Nephron progenitor cell (in vitro differentiated cells): ENCODE results near the gene ME1.
A peak's percentile ranks its signal among the peaks of the same experiment; 100 is the strongest.

Experiments used
- DNase-seq: peaks from one replicate; pipeline ENCODE4 v3.0.0; 2021
- H3K27ac Mint-ChIP-seq: 2 replicates; pipeline ENCODE4 v1.8.0; 2021; ENCODE audit warnings: mild to moderate bottlenecking, moderate library complexity, mixed read lengths
- H3K27me3 Mint-ChIP-seq: 2 replicates; pipeline ENCODE4 v1.8.0; 2021; ENCODE audit warnings: mild to moderate bottlenecking, low read depth, mixed read lengths; ENCODE audit not compliant: poor library complexity
- H3K36me3 Mint-ChIP-seq: 2 replicates; pipeline ENCODE4 v1.8.0; 2021; ENCODE audit warnings: low read depth, mixed read lengths
- H3K4me1 Mint-ChIP-seq: 2 replicates; pipeline ENCODE4 v1.8.0; 2021; ENCODE audit warnings: mixed read lengths
- H3K4me3 Mint-ChIP-seq: 2 replicates; pipeline ENCODE4 v1.8.0; 2021; ENCODE audit warnings: mild to moderate bottlenecking, moderate library complexity, mixed read lengths
- H3K9me3 Mint-ChIP-seq: 2 replicates; pipeline ENCODE4 v1.8.0; 2021; ENCODE audit warnings: mild to moderate bottlenecking, moderate library complexity, mixed read lengths
- CTCF ChIP-seq: fragments of 200-600 bp; sonication (generic); IDR thresholded peaks from 2 replicates; pipeline ENCODE4 v1.5.0; 2021; ENCODE audit warnings: antibody characterized with exemption

Gene ME1

GRCh38 chr6:83411731-83412130 lies 19.1 kb downstream of the ME1 start:
- peaks cover 3% of the 10 kb centered on the region for H3K9me3 Mint-ChIP-seq
- no peak for TF ChIP-seq CTCF
- H3K4me3 Mint-ChIP-seq = no peak overlapping the region
- no peaks in the 10 kb centered on the region for H3K4me1 Mint-ChIP-seq
- H3K27ac Mint-ChIP-seq = no peak overlapping the region
- DNase-seq = no peak
- H3K27me3 Mint-ChIP-seq = no peaks in the 10 kb centered on the region
- H3K36me3 Mint-ChIP-seq = peaks cover 4% of the 10 kb centered on the region

- TF ChIP-seq CTCF = no peak
- Mint-ChIP-seq H3K9me3 (peaks cover 17% of the 10 kb centered on the region), H3K27ac (no peak overlapping the region), H3K4me1 (no peaks in the 10 kb centered on the region), H3K4me3 (no peak overlapping the region), H3K27me3 (peaks cover 4% of the 10 kb centered on the region), H3K36me3 (peaks cover 18% of the 10 kb centered on the region)
- no peak for DNase-seq
Measured at GRCh38 chr6:83403191-83403590, 27.7 kb downstream of the ME1 start.

GRCh38 chr6:83389606-83390005 lies 41.2 kb downstream of the ME1 start:
- Mint-ChIP-seq H3K4me1 (no peaks in the 10 kb centered on the region), H3K9me3 (no peaks in the 10 kb centered on the region), H3K36me3 (peaks cover 4% of the 10 kb centered on the region), H3K4me3 (no peak overlapping the region), H3K27me3 (peaks cover 5% of the 10 kb centered on the region), H3K27ac (no peak overlapping the region)
- TF ChIP-seq CTCF = no peak
- DNase-seq = no peak

GRCh38 chr6:83385473-83385872 lies 45.4 kb downstream of the ME1 start:
- Mint-ChIP-seq H3K4me1 (no peaks in the 10 kb centered on the region), H3K4me3 (no peak overlapping the region), H3K27ac (peak overlapping the region; percentile 28), H3K36me3 (no peaks in the 10 kb centered on the region), H3K9me3 (no peaks in the 10 kb centered on the region), H3K27me3 (no peaks in the 10 kb centered on the region)
- no peak for TF ChIP-seq CTCF
- DNase-seq = no peak

GRCh38 chr6:83384751-83385150 lies 46.1 kb downstream of the ME1 start:
- no peaks in the 10 kb centered on the region for H3K27me3 Mint-ChIP-seq
- H3K4me3 Mint-ChIP-seq = no peak overlapping the region
- H3K36me3 Mint-ChIP-seq = no peaks in the 10 kb centered on the region
- no peak overlapping the region for H3K27ac Mint-ChIP-seq
- H3K4me1 Mint-ChIP-seq = no peaks in the 10 kb centered on the region
- no peak for TF ChIP-seq CTCF
- no peak for DNase-seq
- H3K9me3 Mint-ChIP-seq = no peaks in the 10 kb centered on the region

GRCh38 chr6:83381949-83382348 lies 48.9 kb downstream of the ME1 start:
- no peak for DNase-seq
- TF ChIP-seq CTCF = no peak
- no peaks in the 10 kb centered on the region for H3K9me3 Mint-ChIP-seq
- H3K4me3 Mint-ChIP-seq = no peak overlapping the region
- H3K27ac Mint-ChIP-seq = no peak overlapping the region
- H3K36me3 Mint-ChIP-seq = no peaks in the 10 kb centered on the region
- no peaks in the 10 kb centered on the region for H3K27me3 Mint-ChIP-seq
- no peaks in the 10 kb centered on the region for H3K4me1 Mint-ChIP-seq
